Upper lobe of left lung (tissue), 4 donors: ENCODE data around the gene KRT82.

ENCODE experiments used
- EP300 ChIP-seq, 4 donors: sonication (generic); formaldehyde crosslinking; IDR thresholded peaks; one replicate each; pipeline ENCODE4 v1.5.1; 2017; ENCODE audit warnings: antibody characterized with exemption in 4 of 4, control low read depth in 2 of 4
- POLR2A ChIP-seq, 4 donors: fragments of 450-650 bp; IDR thresholded peaks; one replicate each; pipeline ENCODE4 v1.5.1; 2016 to 2017; ENCODE audit warnings: antibody characterized with exemption in 4 of 4, mild to moderate bottlenecking in 2 of 4
- POLR2AphosphoS5 ChIP-seq, 2 donors: sonication (generic); formaldehyde crosslinking; IDR thresholded peaks; one replicate each; pipeline ENCODE4 v1.5.1; 2017; ENCODE audit warnings: antibody characterized with exemption in 2 of 2
- TF ChIP-seq, protein P1 (sequence below), 6 experiments: fragments of 450-650 bp in 4 of 6; fragments of 200-600 bp in 2 of 6; sonication (generic) in 2 of 6; IDR thresholded peaks; one replicate each; pipeline ENCODE4 v1.5.1; 2016 to 2019; ENCODE audit warnings: antibody characterized with exemption in 6 of 6

DNA sequence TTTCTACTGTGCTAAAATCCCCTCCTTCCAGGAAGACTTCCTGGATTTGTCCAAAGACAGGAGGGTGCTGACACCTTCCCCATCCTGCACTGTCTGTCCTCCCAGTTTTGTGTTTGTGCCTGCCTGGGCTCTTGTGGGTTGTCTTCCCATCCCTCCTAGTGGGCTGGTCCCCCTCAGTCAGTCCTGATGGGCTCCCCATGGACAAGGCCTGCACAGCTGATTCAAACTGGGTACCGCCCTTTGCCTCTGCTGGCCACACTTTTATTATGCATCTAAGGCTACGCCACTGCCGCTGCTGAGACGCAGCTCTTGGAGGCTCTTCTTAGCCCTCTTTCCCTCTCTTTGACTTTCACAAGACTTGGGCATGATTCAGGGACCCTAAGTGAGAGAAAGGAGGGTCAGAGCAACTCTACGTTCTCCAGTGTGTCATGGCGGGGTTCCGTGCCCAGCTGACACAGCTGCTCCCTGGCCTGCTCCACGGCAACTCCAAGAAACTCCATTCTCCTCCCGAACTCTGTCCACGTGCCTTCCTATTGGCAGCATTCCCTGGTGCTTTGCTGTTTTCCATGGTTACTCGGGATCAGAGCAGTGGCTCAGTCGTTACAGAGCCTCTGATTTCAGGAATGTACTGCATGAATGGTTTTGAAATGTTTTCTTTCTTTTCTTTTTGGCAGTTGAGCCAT is 35.1 kb downstream of the KRT82 start:
- TF ChIP-seq, protein P1, sequence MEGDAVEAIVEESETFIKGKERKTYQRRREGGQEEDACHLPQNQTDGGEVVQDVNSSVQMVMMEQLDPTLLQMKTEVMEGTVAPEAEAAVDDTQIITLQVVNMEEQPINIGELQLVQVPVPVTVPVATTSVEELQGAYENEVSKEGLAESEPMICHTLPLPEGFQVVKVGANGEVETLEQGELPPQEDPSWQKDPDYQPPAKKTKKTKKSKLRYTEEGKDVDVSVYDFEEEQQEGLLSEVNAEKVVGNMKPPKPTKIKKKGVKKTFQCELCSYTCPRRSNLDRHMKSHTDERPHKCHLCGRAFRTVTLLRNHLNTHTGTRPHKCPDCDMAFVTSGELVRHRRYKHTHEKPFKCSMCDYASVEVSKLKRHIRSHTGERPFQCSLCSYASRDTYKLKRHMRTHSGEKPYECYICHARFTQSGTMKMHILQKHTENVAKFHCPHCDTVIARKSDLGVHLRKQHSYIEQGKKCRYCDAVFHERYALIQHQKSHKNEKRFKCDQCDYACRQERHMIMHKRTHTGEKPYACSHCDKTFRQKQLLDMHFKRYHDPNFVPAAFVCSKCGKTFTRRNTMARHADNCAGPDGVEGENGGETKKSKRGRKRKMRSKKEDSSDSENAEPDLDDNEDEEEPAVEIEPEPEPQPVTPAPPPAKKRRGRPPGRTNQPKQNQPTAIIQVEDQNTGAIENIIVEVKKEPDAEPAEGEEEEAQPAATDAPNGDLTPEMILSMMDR (IDR thresholded peaks at IDR 0.05), result no peak
- no peak for TF ChIP-seq POLR2AphosphoS5 (IDR thresholded peaks at IDR 0.05)
- no peak for TF ChIP-seq POLR2A (IDR thresholded peaks at IDR 0.05)
- TF ChIP-seq EP300 (IDR thresholded peaks at IDR 0.05), result no peak
